ENCODE data around the gene RASIP1. TPM values are rescaled to one million over a fixed set of nuclear protein-coding genes. Genes with fewer than 3 reads are reported as not detected.
"Not testable (repeated sequence)": the region's sequence is repeated elsewhere in the genome, so short reads cannot be mapped to it uniquely, and the experiment has no call there.

RASIP1 gene
- total RNA-seq, 1 experiment from 2014 or later: 0.51 TPM

DNA sequence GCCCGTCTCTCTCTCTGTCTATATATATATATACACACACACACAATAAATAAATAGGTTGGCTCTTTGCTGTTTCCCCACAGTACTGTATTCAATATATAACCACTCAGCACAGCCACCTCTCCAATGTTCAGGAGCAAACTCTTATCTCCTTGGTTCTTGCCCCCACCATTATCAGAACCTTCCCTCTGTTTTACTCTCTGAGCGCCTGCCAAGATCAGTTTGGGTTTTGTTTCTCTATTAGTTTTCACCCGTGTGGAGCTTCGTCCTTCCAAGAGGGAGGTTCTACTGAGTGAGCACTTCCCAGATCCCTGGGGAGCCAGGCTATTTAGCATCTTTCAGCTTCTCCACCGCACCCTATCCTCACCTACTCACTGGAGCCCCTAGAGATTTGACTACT, 25.4 kb upstream of the RASIP1 start:
- CTCF ChIA-PET; H3K9me3 ChIP-seq (ENCODE audit: low read length); intact Hi-C loops (cut with micrococcal nuclease); H3K27ac ChIP-seq (ENCODE audit: low read length); POLR2A ChIA-PET (ENCODE audit: unreplicated experiment); DNase-seq; H3K79me2 ChIP-seq (ENCODE audit: low read length); H3K9ac ChIP-seq (ENCODE audit: low read length); H2AFZ ChIP-seq (ENCODE audit: low read length); BruUV-seq (replicated peaks); H3K9me2 ChIP-seq (replicated peaks; ENCODE audit: low read length); H3K4me3 ChIP-seq (ENCODE audit: low read length); H3K4me2 ChIP-seq (ENCODE audit: low read length); H3K27me3 ChIP-seq (ENCODE audit: low read length); H3K4me1 ChIP-seq (ENCODE audit: insufficient read depth, low read length); H4K20me1 ChIP-seq (ENCODE audit: low read length); ATAC-seq; H3F3A ChIP-seq (ENCODE audit: low read length, unreplicated experiment); H3K36me3 ChIP-seq (ENCODE audit: low read depth, low read length): not testable (repeated sequence)

DNA sequence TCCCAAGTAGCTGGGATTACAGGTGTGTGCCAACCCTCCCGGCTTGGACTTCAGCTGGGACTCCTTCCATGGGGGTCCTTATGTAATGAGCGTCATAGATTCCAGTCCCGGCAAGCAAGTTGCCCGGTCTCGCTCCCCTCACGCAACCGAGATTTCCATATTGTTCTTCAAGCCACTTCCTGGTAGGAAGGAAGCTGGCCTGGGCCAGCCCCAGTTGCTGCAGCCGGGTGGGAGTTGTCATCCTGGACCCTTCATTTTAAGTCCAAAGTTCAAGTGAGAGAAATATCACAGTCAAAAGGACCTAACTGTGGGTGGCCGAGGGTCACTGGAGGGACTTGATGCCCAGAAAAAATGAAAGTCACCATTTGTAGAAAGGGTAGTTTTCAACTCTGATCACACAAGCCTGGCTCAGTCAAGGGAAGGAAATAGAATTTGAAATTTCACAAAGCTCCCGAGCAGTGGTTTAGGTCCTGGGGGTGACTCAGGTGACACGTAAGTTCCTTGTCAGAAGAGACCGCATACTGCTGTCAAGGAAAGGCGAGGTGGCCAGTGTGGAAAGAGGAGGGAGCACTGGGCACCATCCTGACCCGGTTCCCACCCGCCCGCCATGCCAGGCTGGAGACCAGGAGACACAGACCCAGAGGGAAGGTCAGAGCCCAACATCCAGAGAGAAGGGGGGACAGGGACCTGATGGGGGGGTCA, 20.2 kb upstream of the RASIP1 start:
- peak; percentile 62; the same call in 1 of the 2 replicates for ATAC-seq
- peak overlapping the region; percentile 46 for H3K4me2 ChIP-seq (ENCODE audit: low read length)
- no peak overlapping the region for H3K9ac ChIP-seq (ENCODE audit: low read length)
- no peaks in the 10 kb centered on the region for H3K9me3 ChIP-seq (ENCODE audit: low read length)
- H3K27me3 ChIP-seq (ENCODE audit: low read length): no peaks in the 10 kb centered on the region
- BruUV-seq (replicated peaks): no TSS peak
- TF ChIP-seq, protein P1, sequence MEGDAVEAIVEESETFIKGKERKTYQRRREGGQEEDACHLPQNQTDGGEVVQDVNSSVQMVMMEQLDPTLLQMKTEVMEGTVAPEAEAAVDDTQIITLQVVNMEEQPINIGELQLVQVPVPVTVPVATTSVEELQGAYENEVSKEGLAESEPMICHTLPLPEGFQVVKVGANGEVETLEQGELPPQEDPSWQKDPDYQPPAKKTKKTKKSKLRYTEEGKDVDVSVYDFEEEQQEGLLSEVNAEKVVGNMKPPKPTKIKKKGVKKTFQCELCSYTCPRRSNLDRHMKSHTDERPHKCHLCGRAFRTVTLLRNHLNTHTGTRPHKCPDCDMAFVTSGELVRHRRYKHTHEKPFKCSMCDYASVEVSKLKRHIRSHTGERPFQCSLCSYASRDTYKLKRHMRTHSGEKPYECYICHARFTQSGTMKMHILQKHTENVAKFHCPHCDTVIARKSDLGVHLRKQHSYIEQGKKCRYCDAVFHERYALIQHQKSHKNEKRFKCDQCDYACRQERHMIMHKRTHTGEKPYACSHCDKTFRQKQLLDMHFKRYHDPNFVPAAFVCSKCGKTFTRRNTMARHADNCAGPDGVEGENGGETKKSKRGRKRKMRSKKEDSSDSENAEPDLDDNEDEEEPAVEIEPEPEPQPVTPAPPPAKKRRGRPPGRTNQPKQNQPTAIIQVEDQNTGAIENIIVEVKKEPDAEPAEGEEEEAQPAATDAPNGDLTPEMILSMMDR (conservative IDR thresholded peaks at IDR 0.05; ENCODE audit: low read depth, low read length): no peak
- TF ChIP-seq EZH2phosphoT487 (IDR thresholded peaks at IDR 0.05; ENCODE audit: borderline replicate concordance, low read length): no peak
- TF ChIP-seq EZH2 (IDR thresholded peaks at IDR 0.05; ENCODE audit: low read length, unreplicated experiment): no peak
- no peaks in the 10 kb centered on the region for H3K36me3 ChIP-seq (ENCODE audit: low read depth, low read length)
- H2AFZ ChIP-seq (ENCODE audit: low read length): peak overlapping the region; percentile 74
- H4K20me1 ChIP-seq (ENCODE audit: low read length): no peaks in the 10 kb centered on the region
- H3K9me2 ChIP-seq (replicated peaks; ENCODE audit: low read length): no peaks in the 10 kb centered on the region
- peak overlapping the region; percentile 62 for H3K27ac ChIP-seq (ENCODE audit: low read length)
- H3K4me3 ChIP-seq (ENCODE audit: low read length): no peak overlapping the region
- no peaks in the 10 kb centered on the region for H3K79me2 ChIP-seq (ENCODE audit: low read length)
- ChIA-PET POLR2A (ENCODE audit: unreplicated experiment) (no interaction called here), CTCF (no interaction called here)
- DNase-seq: peak; percentile 61
- peaks cover 5% of the 10 kb centered on the region for H3K4me1 ChIP-seq (ENCODE audit: insufficient read depth, low read length)
- intact Hi-C loops (cut with micrococcal nuclease): no loop called here
- H3F3A ChIP-seq (ENCODE audit: low read length, unreplicated experiment): no peaks in the 10 kb centered on the region

DNA sequence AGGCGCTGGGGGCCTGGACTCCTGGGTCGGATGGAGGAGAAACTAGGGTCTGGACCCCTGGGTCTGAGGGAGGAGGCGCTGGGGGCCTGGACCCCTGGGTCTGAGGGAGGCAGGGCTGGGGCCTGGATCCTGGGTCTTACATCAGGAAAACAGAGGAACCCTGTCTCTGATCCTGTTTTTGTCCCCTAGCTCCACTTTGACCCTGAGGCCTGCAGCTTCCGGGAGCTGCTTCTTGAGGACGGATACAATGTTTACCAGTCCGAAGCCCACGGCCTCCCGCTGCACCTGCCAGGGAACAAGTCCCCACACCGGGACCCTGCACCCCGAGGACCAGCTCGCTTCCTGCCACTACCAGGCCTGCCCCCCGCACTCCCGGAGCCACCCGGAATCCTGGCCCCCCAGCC, 17.3 kb upstream of the RASIP1 start:
- H3K27ac ChIP-seq (ENCODE audit: low read length): no peak overlapping the region
- TF ChIP-seq EZH2 (IDR thresholded peaks at IDR 0.05; ENCODE audit: low read length, unreplicated experiment) (no peak), EZH2phosphoT487 (IDR thresholded peaks at IDR 0.05; ENCODE audit: borderline replicate concordance, low read length) (no peak)
- TF ChIP-seq, protein P1 (conservative IDR thresholded peaks at IDR 0.05; ENCODE audit: low read depth, low read length): no peak
- H3K9me3 ChIP-seq (ENCODE audit: low read length): no peaks in the 10 kb centered on the region
- no peak overlapping the region for H2AFZ ChIP-seq (ENCODE audit: low read length)
- no peaks in the 10 kb centered on the region for H3K27me3 ChIP-seq (ENCODE audit: low read length)
- no TSS peak for BruUV-seq (replicated peaks)
- no peaks in the 10 kb centered on the region for H3K79me2 ChIP-seq (ENCODE audit: low read length)
- CTCF ChIA-PET: no interaction called here
- no peak overlapping the region for H3K4me3 ChIP-seq (ENCODE audit: low read length)
- no peaks in the 10 kb centered on the region for H3K36me3 ChIP-seq (ENCODE audit: low read depth, low read length)
- no peaks in the 10 kb centered on the region for H4K20me1 ChIP-seq (ENCODE audit: low read length)
- DNase-seq: no peak
- peaks cover 10% of the 10 kb centered on the region for H3K4me1 ChIP-seq (ENCODE audit: insufficient read depth, low read length)
- POLR2A ChIA-PET (ENCODE audit: unreplicated experiment): no interaction called here
- no peak overlapping the region for H3K4me2 ChIP-seq (ENCODE audit: low read length)
- no peaks in the 10 kb centered on the region for H3K9me2 ChIP-seq (replicated peaks; ENCODE audit: low read length)
- no peak for ATAC-seq
- H3F3A ChIP-seq (ENCODE audit: low read length, unreplicated experiment): no peaks in the 10 kb centered on the region
- no peak overlapping the region for H3K9ac ChIP-seq (ENCODE audit: low read length)
- intact Hi-C loops (cut with micrococcal nuclease): no loop called here

Data from PC-3 (cell line).